Prostate gland (tissue), 2 donors: ENCODE results near the gene POLD4. TPM values are rescaled to one million over a fixed set of nuclear protein-coding genes. Genes with fewer than 3 reads are reported as not detected.
A peak's percentile ranks its signal among the peaks of the same experiment; 100 is the strongest.

Source experiments
- DNase-seq: peaks from one replicate; pipeline ENCODE4 v3.0.0-alpha.2; 2019; ENCODE audit warnings: low spot score
- H3K27ac ChIP-seq, 2 donors: fragments of 200-600 bp; sonication (generic); 2 replicates each; pipeline ENCODE4 v1.5.1; 2017 to 2019
- H3K27me3 ChIP-seq: fragments of 200-600 bp; sonication (generic); replicated peaks from 2 replicates; pipeline ENCODE4 v1.5.1; 2019; ENCODE audit not compliant: insufficient read depth
- H3K36me3 ChIP-seq, 2 donors: fragments of 200-600 bp; sonication (generic); 1 replicate in 1 of 2; 2 replicates in 1 of 2; pipeline versions ENCODE4 v1.5.1 to v1.8.1; 2017 to 2019
- H3K4me1 ChIP-seq: fragments of 200-600 bp; sonication (generic); replicated peaks from 2 replicates; pipeline ENCODE4 v1.5.1; 2019
- H3K4me3 ChIP-seq, 2 donors: fragments of 200-600 bp; sonication (generic); 2 replicates each; pipeline ENCODE4 v1.5.1; 2017 to 2019
- H3K9me3 ChIP-seq: fragments of 200-600 bp; sonication (generic); 2 replicates; pipeline ENCODE4 v1.5.1; 2017
- POLR2A ChIP-seq: fragments of 450-650 bp; IDR thresholded peaks from one replicate; pipeline ENCODE4 v1.6.1; 2016; ENCODE audit warnings: antibody characterized with exemption, mild to moderate bottlenecking
- POLR2AphosphoS5 ChIP-seq: sonication (generic); formaldehyde crosslinking; IDR thresholded peaks from one replicate; pipeline ENCODE4 v1.6.1; 2017; ENCODE audit warnings: antibody characterized with exemption
- WGBS: methylation state at CpG from one replicate; pipeline ENCODE4 v1.1.5; 2018; 5-methylcytosine and 5-hydroxymethylcytosine counted together
- intact Hi-C: fragments of 100-400 bp; cut with DNase I; formaldehyde crosslinking; loops from one replicate; pipeline ENCODE4 v1.14.2; 2022
- total RNA-seq, 2 donors: library from RNA; depleted of rRNA; stranded (reverse); fragments of >200 nt; gene quantifications; one replicate each; pipeline ENCODE4 v1.1.0, GENCODE V29; 2016
- TF ChIP-seq, protein P1 (sequence below), 4 experiments: fragments of 200-600 bp in 2 of 4; fragments of 450-650 bp in 2 of 4; sonication (generic) in 2 of 4; IDR thresholded peaks; 1 replicate in 3 of 4; 2 replicates in 1 of 4; pipeline ENCODE4 v1.5.1; 2016 to 2019; ENCODE audit warnings: antibody characterized with exemption in 4 of 4, mild to moderate bottlenecking in 2 of 4, moderate library complexity in 2 of 4

POLD4 gene
- total RNA-seq, 2 donors from 2014 or later = 95.1 to 145 TPM

DNA sequence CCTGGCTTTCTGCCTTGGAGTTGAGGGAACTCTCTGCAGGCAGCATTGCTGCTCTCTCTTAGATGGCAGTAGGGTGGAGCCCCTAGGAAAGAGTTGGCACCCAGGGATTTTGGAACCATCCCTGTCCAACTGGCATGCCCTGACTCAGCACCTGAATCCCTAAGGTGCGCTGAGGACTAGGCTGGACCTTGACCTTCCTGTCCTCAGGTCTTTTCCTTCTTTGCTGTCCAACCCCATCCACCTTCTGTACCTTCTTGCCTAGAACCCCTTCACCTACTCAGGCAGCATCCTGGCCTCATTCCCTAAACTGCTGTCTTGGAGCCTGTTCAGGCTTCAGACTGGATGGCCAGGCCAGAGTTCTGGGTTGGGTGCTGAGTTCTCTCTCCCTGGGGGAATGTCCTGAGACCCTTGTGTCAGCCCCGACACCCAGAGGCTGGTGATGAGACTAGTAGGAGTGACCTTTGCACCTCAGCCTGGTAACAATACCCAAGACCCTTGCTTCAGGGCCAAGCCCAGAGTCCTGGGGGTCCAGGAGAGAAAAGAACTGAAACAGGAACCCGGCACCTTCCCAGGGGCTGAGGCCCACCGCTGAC lies 2.5 kb upstream of the POLD4 start:
- no peaks in the 10 kb centered on the region for H3K36me3 ChIP-seq
- no peak overlapping the region for H3K4me3 ChIP-seq
- no peaks in the 10 kb centered on the region for H3K27me3 ChIP-seq
- WGBS = 71% methylated on average over 4 of the region's 4 CpGs
- H3K9me3 ChIP-seq = no peaks in the 10 kb centered on the region
- H3K4me1 ChIP-seq = peaks cover 25% of the 10 kb centered on the region
- TF ChIP-seq, protein P1, sequence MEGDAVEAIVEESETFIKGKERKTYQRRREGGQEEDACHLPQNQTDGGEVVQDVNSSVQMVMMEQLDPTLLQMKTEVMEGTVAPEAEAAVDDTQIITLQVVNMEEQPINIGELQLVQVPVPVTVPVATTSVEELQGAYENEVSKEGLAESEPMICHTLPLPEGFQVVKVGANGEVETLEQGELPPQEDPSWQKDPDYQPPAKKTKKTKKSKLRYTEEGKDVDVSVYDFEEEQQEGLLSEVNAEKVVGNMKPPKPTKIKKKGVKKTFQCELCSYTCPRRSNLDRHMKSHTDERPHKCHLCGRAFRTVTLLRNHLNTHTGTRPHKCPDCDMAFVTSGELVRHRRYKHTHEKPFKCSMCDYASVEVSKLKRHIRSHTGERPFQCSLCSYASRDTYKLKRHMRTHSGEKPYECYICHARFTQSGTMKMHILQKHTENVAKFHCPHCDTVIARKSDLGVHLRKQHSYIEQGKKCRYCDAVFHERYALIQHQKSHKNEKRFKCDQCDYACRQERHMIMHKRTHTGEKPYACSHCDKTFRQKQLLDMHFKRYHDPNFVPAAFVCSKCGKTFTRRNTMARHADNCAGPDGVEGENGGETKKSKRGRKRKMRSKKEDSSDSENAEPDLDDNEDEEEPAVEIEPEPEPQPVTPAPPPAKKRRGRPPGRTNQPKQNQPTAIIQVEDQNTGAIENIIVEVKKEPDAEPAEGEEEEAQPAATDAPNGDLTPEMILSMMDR (IDR thresholded peaks at IDR 0.05) = no peak
- TF ChIP-seq POLR2AphosphoS5 (no peak), POLR2A (no peak)
- peak overlapping the region; percentile 99 to 100 for H3K27ac ChIP-seq
- intact Hi-C loops = loop anchor here (1.0 to 10.0 kb wide), 2 partner anchors 26 to 149 kb away; partner anchors contain the start of genes CDK2AP2 and PITPNM1
- no peak for DNase-seq

DNA sequence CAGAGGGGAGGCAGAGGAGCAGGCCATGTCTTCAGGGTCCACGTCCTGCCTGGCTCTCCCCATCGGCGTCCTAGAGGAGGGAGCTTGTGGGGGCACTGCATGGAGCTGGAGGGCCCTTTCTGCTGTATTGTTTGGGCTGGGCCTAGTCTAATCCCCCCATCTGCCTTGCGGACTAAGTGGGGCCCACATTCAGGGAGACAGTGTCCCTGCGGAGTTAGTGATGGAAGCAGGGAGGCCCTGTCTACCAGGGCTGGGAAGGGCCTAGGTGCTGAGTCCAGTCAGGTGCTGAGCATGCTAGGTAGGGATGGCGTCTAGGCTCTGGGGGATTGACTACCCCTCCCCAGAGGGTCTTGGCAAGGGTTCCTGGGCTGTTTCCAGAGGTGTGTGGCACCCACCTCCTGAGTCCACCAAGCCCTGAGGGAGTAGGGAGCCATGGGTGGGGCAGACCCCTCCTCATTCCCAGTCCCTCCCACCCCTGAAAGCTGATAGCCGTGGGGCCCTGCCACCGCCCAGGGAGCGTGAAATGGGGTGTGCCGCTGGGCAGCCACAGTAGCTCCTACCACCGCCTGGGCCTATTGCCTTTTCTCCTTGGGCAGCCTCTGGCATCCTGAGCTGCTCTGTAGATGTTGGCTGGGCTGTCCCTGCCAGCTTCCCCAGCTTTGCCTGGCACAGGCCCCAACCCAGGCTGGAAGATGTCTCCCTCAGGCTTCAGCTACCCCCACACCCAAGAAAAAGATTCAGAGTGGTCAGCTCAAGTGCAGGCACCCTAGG lies 1.9 kb upstream of the POLD4 start:
- Histone ChIP-seq H3K4me3 (no peak overlapping the region), H3K27ac (peak overlapping the region; percentile 99 to 100), H3K9me3 (no peaks in the 10 kb centered on the region), H3K4me1 (peaks cover 25% of the 10 kb centered on the region), H3K36me3 (no peaks in the 10 kb centered on the region), H3K27me3 (no peaks in the 10 kb centered on the region)
- TF ChIP-seq POLR2A (no peak), POLR2AphosphoS5 (no peak)
- TF ChIP-seq, protein P1 (IDR thresholded peaks at IDR 0.05) = no peak
- 60% methylated on average over 11 of the region's 11 CpGs for WGBS
- no peak for DNase-seq
- intact Hi-C loops = loop anchor here (10.0 kb wide), 1 partner anchor 150 kb away; the partner anchor contains the start of genes CDK2AP2 and PITPNM1

DNA sequence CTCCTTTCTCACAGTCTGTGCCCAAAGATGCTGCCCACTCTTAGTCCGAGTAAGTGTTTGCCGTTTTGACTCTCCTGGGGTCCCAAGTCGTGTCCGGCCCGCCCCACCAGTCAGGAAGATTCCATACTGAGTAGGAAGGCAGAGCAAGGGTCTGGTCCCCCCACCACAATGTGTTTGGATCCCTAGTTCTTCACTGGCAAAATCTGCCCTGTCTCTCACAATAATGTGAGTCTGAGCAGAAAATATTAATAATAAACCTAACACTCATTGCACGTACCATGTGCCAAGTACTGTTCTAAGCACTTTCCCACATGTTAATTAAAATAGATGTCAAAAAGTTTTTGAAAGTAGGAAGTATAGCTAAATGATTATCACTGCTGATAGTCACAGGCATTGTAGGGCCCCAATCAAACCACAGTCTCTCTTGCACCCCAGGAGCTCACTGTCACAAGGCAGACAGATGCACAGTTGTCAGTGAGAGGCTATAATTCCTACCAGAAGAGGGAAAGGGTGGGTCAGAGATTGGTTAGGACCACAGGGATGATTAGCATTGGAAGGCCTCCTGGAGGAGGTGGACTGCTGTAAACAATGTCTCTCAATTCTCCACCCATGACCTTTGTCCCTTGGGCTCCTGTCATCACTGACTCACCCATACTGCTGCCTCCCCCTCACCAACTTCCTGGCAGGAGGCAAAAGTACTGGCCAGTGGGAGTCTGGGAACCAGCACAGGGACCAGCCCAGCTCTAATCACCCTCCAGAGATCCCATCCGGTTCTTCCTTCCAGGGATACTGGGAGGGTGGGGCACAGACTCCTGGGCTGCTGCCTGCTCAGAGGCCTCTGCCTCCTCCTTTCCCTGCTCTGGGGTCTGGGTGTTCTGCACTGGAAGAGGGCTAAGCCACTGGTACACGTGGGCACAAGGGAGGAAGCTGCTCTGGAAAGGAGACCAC lies 1.0 kb upstream of the POLD4 start:
- 26% methylated on average over 8 of the region's 8 CpGs for WGBS
- Histone ChIP-seq H3K9me3 (no peaks in the 10 kb centered on the region), H3K4me1 (peaks cover 25% of the 10 kb centered on the region), H3K4me3 (peak overlapping the region; percentile 76 to 81), H3K36me3 (no peaks in the 10 kb centered on the region), H3K27me3 (no peaks in the 10 kb centered on the region), H3K27ac (peak overlapping the region; percentile 99 to 100)
- intact Hi-C loops = loop anchor here (10.0 kb wide), 1 partner anchor 150 kb away; the partner anchor contains the start of genes CDK2AP2 and PITPNM1
- TF ChIP-seq, protein P1 (IDR thresholded peaks at IDR 0.05) = no peak
- TF ChIP-seq POLR2A = no peak
- no peak for TF ChIP-seq POLR2AphosphoS5
- no peak for DNase-seq

DNA sequence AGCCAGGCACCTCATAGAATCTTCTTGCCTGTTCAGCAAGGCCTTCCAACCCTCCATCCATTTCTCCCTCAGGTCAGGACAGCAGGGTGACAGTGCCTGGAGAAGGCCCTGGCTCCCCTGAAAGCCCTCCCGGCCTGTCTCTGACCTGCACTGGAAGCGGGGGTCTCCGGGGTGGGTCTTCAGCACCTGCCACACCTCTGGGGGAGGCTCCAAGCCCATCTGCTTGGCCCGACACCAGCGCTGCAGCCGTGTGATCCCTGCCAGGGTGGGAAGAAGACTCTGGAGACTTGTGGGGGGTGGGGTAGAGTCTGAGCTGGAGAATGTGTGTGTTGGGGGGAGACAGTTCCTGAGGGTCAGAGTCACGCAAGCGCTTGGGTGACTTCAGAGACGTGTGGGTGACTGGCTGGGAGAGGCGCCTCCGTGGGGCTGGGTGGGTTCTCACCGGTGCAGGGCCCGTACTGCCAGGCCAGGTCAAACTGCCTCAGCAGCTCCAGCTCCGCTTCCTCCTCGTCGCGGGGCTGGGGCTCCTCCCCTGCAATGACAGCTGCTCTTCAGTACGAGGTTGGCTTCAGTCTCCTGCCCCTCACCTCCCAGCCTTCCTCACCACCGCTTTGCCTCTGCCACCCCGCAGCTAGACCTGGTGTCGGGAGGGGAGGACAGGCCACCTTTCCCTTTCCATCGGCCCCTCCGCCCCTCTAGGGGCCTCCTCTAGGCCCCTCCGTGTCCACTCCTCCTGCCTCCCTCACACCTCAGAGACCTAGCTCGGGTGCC lies 615 bp downstream of the POLD4 start:
- H3K27me3 ChIP-seq = no peaks in the 10 kb centered on the region
- no peak for TF ChIP-seq POLR2A
- 13% methylated on average over 25 of the region's 25 CpGs for WGBS
- peak overlapping the region; percentile 99 to 100 for H3K27ac ChIP-seq
- H3K4me1 ChIP-seq = peaks cover 25% of the 10 kb centered on the region
- peak; percentile 52 for DNase-seq
- H3K4me3 ChIP-seq = peak overlapping the region; percentile 76 to 81
- intact Hi-C loops = loop anchor here (2.0 to 10.0 kb wide), 2 partner anchors 22 to 152 kb away; partner anchors contain the start of genes CDK2AP2 and PITPNM1
- no peaks in the 10 kb centered on the region for H3K36me3 ChIP-seq
- H3K9me3 ChIP-seq = no peaks in the 10 kb centered on the region
